PC-9 (cell line): ENCODE measurements around the gene MRO. TPM values are rescaled to one million over a fixed set of nuclear protein-coding genes. Genes with fewer than 3 reads are reported as not detected.

Experiments
- BruUV-seq: library from RNA; stranded (reverse); fragments of 400-500 nt; replicated peaks from 2 replicates; lab custom pipeline; 2021; lab: Mats Ljungman, UMichigan
- CTCF ChIA-PET: fragments of 300-600 bp; sonication (Branson Sonifier 250); formaldehyde crosslinking; loops from one replicate; lab custom pipeline; 2022; ENCODE audit warnings: antibody characterized with exemption; lab: Charles Lee
- POLR2A ChIA-PET: fragments of 300-600 bp; sonication (Branson Sonifier 250); formaldehyde crosslinking; loops from one replicate; lab custom pipeline; 2022; ENCODE audit warnings: antibody characterized with exemption; ENCODE audit not compliant: unreplicated experiment; lab: Charles Lee
- DNase-seq, 2 experiments: peaks; one replicate each; pipeline versions ENCODE4 v3.0.0 to v3.0.0-alpha.2; 2015 to 2022; ENCODE audit warnings: mixed read lengths in 1 of 2
- H2AFZ ChIP-seq: fragments of 200-600 bp; sonication (generic); 2 replicates; pipeline ENCODE4 v1.8.1; 2017; ENCODE audit warnings: antibody characterized with exemption
- H3F3A ChIP-seq: fragments of 200-600 bp; sonication (generic); 2 replicates; pipeline ENCODE4 v1.8.1; 2017; ENCODE audit warnings: antibody characterized with exemption, mild to moderate bottlenecking, low read depth; ENCODE audit not compliant: insufficient read depth
- H3K27ac ChIP-seq: fragments of 200-600 bp; sonication (generic); 2 replicates; pipeline ENCODE4 v1.6.1; 2016; ENCODE audit warnings: mixed run types
- H3K27me3 ChIP-seq: fragments of 200-600 bp; sonication (generic); 2 replicates; pipeline ENCODE4 v1.6.1; 2016; ENCODE audit warnings: low read depth, mixed run types; ENCODE audit not compliant: insufficient read depth
- H3K36me3 ChIP-seq: fragments of 200-600 bp; sonication (generic); 2 replicates; pipeline ENCODE4 v1.6.1; 2016; ENCODE audit warnings: low read depth, mixed run types
- H3K4me1 ChIP-seq: fragments of 200-600 bp; sonication (generic); replicated peaks from 2 replicates; pipeline ENCODE4 v1.6.1; 2016; ENCODE audit warnings: mixed run types; ENCODE audit not compliant: insufficient read depth
- H3K4me2 ChIP-seq: fragments of 200-600 bp; sonication (generic); 2 replicates; pipeline ENCODE4 v1.6.1; 2017; ENCODE audit warnings: mixed run types
- H3K4me3 ChIP-seq: fragments of 200-600 bp; sonication (generic); 2 replicates; pipeline ENCODE4 v1.6.1; 2016; ENCODE audit warnings: mixed run types
- H3K79me2 ChIP-seq: fragments of 200-600 bp; sonication (generic); 2 replicates; pipeline ENCODE4 v1.6.1; 2017; ENCODE audit warnings: low read depth, mixed run types
- H3K9me2 ChIP-seq: fragments of 200-600 bp; sonication (generic); 2 replicates; pipeline ENCODE4 v1.8.1; 2017; ENCODE audit warnings: mild to moderate bottlenecking; ENCODE audit not compliant: insufficient read depth
- H3K9me3 ChIP-seq: fragments of 200-600 bp; sonication (generic); 2 replicates; pipeline ENCODE4 v1.8.1; 2016; ENCODE audit warnings: low read depth; ENCODE audit not compliant: insufficient read depth
- H4K20me1 ChIP-seq: fragments of 200-600 bp; sonication (generic); 2 replicates; pipeline ENCODE4 v1.8.1; 2017; ENCODE audit not compliant: insufficient read depth
- EZH2 ChIP-seq: fragments of 200-600 bp; sonication (generic); IDR thresholded peaks from 2 replicates; pipeline ENCODE4 v1.8.0; 2017; ENCODE audit warnings: antibody characterized with exemption, low read depth
- intact Hi-C: fragments of 100-400 bp; cut with micrococcal nuclease; formaldehyde crosslinking; loops from one replicate; pipeline ENCODE4 v1.10.0; 2022; ENCODE audit not compliant: unreplicated experiment
- total RNA-seq: library from RNA; stranded (reverse); gene quantifications from 2 replicates; pipeline ENCODE4 v1.2.3, GENCODE V29; 2021
- TF ChIP-seq, protein P1 (sequence below): fragments of 200-600 bp; sonication (generic); conservative IDR thresholded peaks from 2 replicates; pipeline ENCODE4 v1.6.1; 2017; ENCODE audit warnings: mixed run types, antibody characterized with exemption, mild to moderate bottlenecking, moderate library complexity

The MRO gene
- total RNA-seq, 1 experiment from 2014 or later = not detected

- Histone ChIP-seq H3K36me3 (no peaks in the 10 kb centered on the region), H2AFZ (no peak overlapping the region), H3K27me3 (no peaks in the 10 kb centered on the region), H3F3A (no peaks in the 10 kb centered on the region), H4K20me1 (no peaks in the 10 kb centered on the region), H3K27ac (no peak overlapping the region), H3K4me1 (no peaks in the 10 kb centered on the region), H3K4me2 (no peak overlapping the region), H3K9me2 (no peaks in the 10 kb centered on the region), H3K4me3 (no peak overlapping the region), H3K9me3 (no peaks in the 10 kb centered on the region), H3K79me2 (no peaks in the 10 kb centered on the region)
- DNase-seq = no peak
- intact Hi-C loops = no loop called here
- CTCF ChIA-PET = no interaction called here
- TF ChIP-seq EZH2 = no peak
- TF ChIP-seq, protein P1, sequence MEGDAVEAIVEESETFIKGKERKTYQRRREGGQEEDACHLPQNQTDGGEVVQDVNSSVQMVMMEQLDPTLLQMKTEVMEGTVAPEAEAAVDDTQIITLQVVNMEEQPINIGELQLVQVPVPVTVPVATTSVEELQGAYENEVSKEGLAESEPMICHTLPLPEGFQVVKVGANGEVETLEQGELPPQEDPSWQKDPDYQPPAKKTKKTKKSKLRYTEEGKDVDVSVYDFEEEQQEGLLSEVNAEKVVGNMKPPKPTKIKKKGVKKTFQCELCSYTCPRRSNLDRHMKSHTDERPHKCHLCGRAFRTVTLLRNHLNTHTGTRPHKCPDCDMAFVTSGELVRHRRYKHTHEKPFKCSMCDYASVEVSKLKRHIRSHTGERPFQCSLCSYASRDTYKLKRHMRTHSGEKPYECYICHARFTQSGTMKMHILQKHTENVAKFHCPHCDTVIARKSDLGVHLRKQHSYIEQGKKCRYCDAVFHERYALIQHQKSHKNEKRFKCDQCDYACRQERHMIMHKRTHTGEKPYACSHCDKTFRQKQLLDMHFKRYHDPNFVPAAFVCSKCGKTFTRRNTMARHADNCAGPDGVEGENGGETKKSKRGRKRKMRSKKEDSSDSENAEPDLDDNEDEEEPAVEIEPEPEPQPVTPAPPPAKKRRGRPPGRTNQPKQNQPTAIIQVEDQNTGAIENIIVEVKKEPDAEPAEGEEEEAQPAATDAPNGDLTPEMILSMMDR = no peak
- BruUV-seq = no TSS peak
- POLR2A ChIA-PET = no interaction called here
These were observed 9.8 kb upstream of the MRO start for GRCh38 chr18:50829644-50830043.

DNA sequence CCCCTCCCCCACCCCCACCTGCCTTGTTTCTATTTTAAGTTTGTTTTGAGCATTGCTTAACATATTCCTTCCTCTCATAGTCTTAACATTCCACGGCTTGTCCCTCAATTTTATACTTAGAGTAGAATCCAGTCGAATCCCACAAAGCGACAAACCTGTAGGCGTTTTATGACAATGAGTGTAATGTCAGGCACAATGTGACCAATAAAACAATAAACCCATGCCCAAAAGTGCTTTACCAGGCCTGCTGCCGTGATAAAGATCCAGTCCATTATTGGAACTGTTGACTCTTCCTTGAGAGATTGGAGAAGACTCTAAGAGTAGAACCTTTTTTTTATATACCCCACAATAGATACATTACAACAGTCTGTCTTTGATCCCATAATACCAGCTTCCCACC, 6.2 kb upstream of the MRO start:
- H3K9me2 ChIP-seq = no peaks in the 10 kb centered on the region
- H3K27me3 ChIP-seq = no peaks in the 10 kb centered on the region
- no TSS peak for BruUV-seq
- H2AFZ ChIP-seq = no peak overlapping the region
- no peaks in the 10 kb centered on the region for H3K4me1 ChIP-seq
- H4K20me1 ChIP-seq = no peaks in the 10 kb centered on the region
- CTCF ChIA-PET = no interaction called here
- no peaks in the 10 kb centered on the region for H3K36me3 ChIP-seq
- H3K4me2 ChIP-seq = no peak overlapping the region
- TF ChIP-seq, protein P1 = no peak
- TF ChIP-seq EZH2 = no peak
- H3F3A ChIP-seq = no peaks in the 10 kb centered on the region
- intact Hi-C loops = no loop called here
- no peaks in the 10 kb centered on the region for H3K79me2 ChIP-seq
- H3K4me3 ChIP-seq = no peak overlapping the region
- no peaks in the 10 kb centered on the region for H3K9me3 ChIP-seq
- H3K27ac ChIP-seq = no peak overlapping the region
- POLR2A ChIA-PET = no interaction called here
- no peak for DNase-seq

DNA sequence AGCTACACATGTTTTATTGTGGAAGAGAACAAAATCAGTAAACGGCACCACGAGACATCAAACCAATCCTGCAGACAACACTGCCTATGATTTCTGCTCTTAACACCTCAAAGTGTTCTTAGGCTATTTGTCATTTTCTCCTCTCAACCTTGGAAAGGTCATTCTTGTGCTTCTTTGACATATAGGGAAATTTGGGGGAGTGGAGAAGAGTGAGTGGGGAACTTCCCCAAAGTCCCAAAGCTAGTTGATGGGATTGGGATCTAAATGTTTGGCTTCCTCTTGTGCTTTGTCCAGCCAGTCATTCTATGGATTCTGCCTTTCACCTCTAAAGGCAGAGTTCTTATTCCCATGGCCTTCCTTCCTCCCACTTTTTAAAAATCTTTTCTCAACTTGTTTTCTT, 5.8 kb upstream of the MRO start:
- no peak overlapping the region for H2AFZ ChIP-seq
- no TSS peak for BruUV-seq
- TF ChIP-seq EZH2 = no peak
- TF ChIP-seq, protein P1 = no peak
- no peaks in the 10 kb centered on the region for H3K36me3 ChIP-seq
- H3K4me1 ChIP-seq = no peaks in the 10 kb centered on the region
- no peaks in the 10 kb centered on the region for H3K79me2 ChIP-seq
- no peaks in the 10 kb centered on the region for H4K20me1 ChIP-seq
- H3K9me3 ChIP-seq = no peaks in the 10 kb centered on the region
- CTCF ChIA-PET = no interaction called here
- DNase-seq = no peak
- H3K27me3 ChIP-seq = no peaks in the 10 kb centered on the region
- POLR2A ChIA-PET = no interaction called here
- H3K9me2 ChIP-seq = no peaks in the 10 kb centered on the region
- no peak overlapping the region for H3K4me3 ChIP-seq
- H3K4me2 ChIP-seq = no peak overlapping the region
- no peak overlapping the region for H3K27ac ChIP-seq
- no peaks in the 10 kb centered on the region for H3F3A ChIP-seq
- intact Hi-C loops = no loop called here
